Glutamatergic neuron (in vitro differentiated cells): ENCODE data around the gene PTPRN2. TPM values are rescaled to one million over a fixed set of nuclear protein-coding genes. Genes with fewer than 3 reads are reported as not detected.
"Not testable (repeated sequence)": the region's sequence is repeated elsewhere in the genome, so short reads cannot be mapped to it uniquely, and the experiment has no call there.

Source experiments
- DNase-seq: peaks from one replicate; pipeline ENCODE4 v3.0.0; 2022
- H3K27ac Mint-ChIP-seq: one replicate; pipeline ENCODE4 v1.8.0; 2020; ENCODE audit warnings: mild to moderate bottlenecking, mixed read lengths, inconsistent platforms; ENCODE audit not compliant: unreplicated experiment
- H3K27me3 Mint-ChIP-seq: one replicate; pipeline ENCODE4 v1.8.0; 2020; ENCODE audit warnings: mild to moderate bottlenecking, moderate library complexity, mixed read lengths, inconsistent platforms; ENCODE audit not compliant: unreplicated experiment
- H3K36me3 Mint-ChIP-seq: one replicate; pipeline ENCODE4 v1.8.0; 2020; ENCODE audit warnings: mild to moderate bottlenecking, mixed read lengths, inconsistent platforms; ENCODE audit not compliant: unreplicated experiment
- H3K4me1 Mint-ChIP-seq: one replicate; pipeline ENCODE4 v1.8.0; 2020; ENCODE audit warnings: mild to moderate bottlenecking, low read depth, mixed read lengths, inconsistent platforms; ENCODE audit not compliant: unreplicated experiment
- H3K4me3 Mint-ChIP-seq: one replicate; pipeline ENCODE4 v1.8.0; 2020; ENCODE audit warnings: mild to moderate bottlenecking, mixed read lengths, inconsistent platforms; ENCODE audit not compliant: unreplicated experiment
- H3K9me3 Mint-ChIP-seq: one replicate; pipeline ENCODE4 v1.8.0; 2020; ENCODE audit warnings: mild to moderate bottlenecking, moderate library complexity, mixed read lengths, inconsistent platforms; ENCODE audit not compliant: unreplicated experiment
- CTCF ChIP-seq: fragments of 200-600 bp; sonication (generic); IDR thresholded peaks from one replicate; pipeline ENCODE4 v1.5.0; 2021; ENCODE audit not compliant: partially characterized antibody, unreplicated experiment
- total RNA-seq: library from RNA; stranded (reverse); fragmentation: NEBNext Ultra II Directional; extraction: Animal tissue kit (Norgen Biotek cat#: 25700); gene quantifications from one replicate; pipeline ENCODE4 v1.2.1, GENCODE V29; 2021; ENCODE audit not compliant: unreplicated experiment

Gene PTPRN2
- total RNA-seq, 1 donor from 2014 or later: 49.0 TPM

GRCh38 chr7:157735826-157736225 lies 851.8 kb downstream of the PTPRN2 start:
- Mint-ChIP-seq H3K4me3 (no peak overlapping the region), H3K27ac (no peak overlapping the region), H3K27me3 (peaks cover 4% of the 10 kb centered on the region), H3K36me3 (peaks cover 9% of the 10 kb centered on the region), H3K4me1 (peaks cover 3% of the 10 kb centered on the region), H3K9me3 (peaks cover 8% of the 10 kb centered on the region)
- no peak for TF ChIP-seq CTCF
- DNase-seq: no peak

GRCh38 chr7:157734676-157735640 lies 852.7 kb downstream of the PTPRN2 start:
- H3K27ac Mint-ChIP-seq: no peak overlapping the region
- no peak for TF ChIP-seq CTCF
- no peak overlapping the region for H3K4me3 Mint-ChIP-seq
- H3K9me3 Mint-ChIP-seq: peaks cover 8% of the 10 kb centered on the region
- no peak for DNase-seq
- H3K27me3 Mint-ChIP-seq: peaks cover 4% of the 10 kb centered on the region
- H3K4me1 Mint-ChIP-seq: peaks cover 3% of the 10 kb centered on the region
- peaks cover 9% of the 10 kb centered on the region for H3K36me3 Mint-ChIP-seq

GRCh38 chr7:157733760-157734395 lies 853.7 kb downstream of the PTPRN2 start:
- H3K4me3 Mint-ChIP-seq, H3K27me3 Mint-ChIP-seq, DNase-seq, H3K27ac Mint-ChIP-seq, H3K4me1 Mint-ChIP-seq, H3K9me3 Mint-ChIP-seq, H3K36me3 Mint-ChIP-seq: not testable (repeated sequence)

DNA sequence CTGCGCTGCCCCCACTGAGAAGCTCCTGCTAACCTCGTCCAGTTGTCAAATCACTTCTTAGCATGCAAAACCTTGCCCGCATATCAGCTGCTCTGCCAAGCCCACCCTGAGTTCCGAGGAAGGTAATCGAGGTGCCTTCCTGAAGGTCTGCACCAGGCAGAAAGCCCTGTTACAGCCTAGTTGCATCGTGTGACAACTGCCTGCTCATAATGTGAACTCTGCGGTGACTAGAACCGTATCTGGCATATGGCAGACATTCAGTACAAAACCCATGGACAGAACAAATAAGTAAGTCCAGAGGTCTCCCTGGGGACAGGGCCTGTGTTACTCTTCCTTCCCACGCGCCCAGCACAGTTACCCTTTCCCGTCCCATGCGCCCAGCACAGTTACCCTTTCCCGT lies 856.5 kb downstream of the PTPRN2 start:
- DNase-seq: no peak
- H3K4me1 Mint-ChIP-seq: peaks cover 1% of the 10 kb centered on the region
- peaks cover 5% of the 10 kb centered on the region for H3K36me3 Mint-ChIP-seq
- H3K27ac Mint-ChIP-seq: peak overlapping the region; percentile 18
- peaks cover 8% of the 10 kb centered on the region for H3K27me3 Mint-ChIP-seq
- peaks cover 11% of the 10 kb centered on the region for H3K9me3 Mint-ChIP-seq
- no peak overlapping the region for H3K4me3 Mint-ChIP-seq
- no peak for TF ChIP-seq CTCF

DNA sequence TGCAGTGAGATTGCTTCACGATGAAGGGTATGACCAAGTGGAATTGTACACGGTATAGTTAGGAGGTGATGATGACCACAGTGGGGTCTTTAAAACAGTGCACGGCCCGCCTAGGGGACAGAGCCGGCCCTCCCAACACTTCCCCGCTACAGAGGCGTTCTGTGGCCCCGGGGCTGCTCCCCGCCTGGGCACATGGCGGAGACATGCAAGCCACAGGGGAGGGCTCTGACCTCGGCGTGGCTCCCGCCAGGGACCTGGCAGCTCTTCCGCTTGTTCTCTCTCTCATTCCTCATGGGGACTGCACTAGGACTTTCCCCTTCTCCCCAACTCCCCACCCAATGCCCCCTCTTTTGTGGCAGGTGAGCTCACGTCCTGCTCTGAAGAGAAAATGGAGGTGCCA lies 857.0 kb downstream of the PTPRN2 start:
- Mint-ChIP-seq H3K27ac (no peak overlapping the region), H3K4me1 (peaks cover 1% of the 10 kb centered on the region), H3K27me3 (peaks cover 8% of the 10 kb centered on the region)

More for the DNA sequence above, 857.0 kb downstream of the PTPRN2 start:
- Mint-ChIP-seq H3K9me3 (peaks cover 11% of the 10 kb centered on the region), H3K36me3 (peaks cover 5% of the 10 kb centered on the region), H3K4me3 (no peak overlapping the region)
- no peak for DNase-seq
- no peak for TF ChIP-seq CTCF
